SIG-M5 treated with dmso at 0.1 percent for 504 hours (cell line): Measurements from ENCODE around the gene ELAVL2.

Experiments
- DNase-seq: peaks from one replicate; lab custom pipeline; 2025; ENCODE audit not compliant: unreplicated experiment; lab: John Stamatoyannopoulos, UW

The ELAVL2 gene

GRCh38 chr9:23663946-23664345, 162.1 kb downstream of the ELAVL2 start:
- DNase-seq: no peak

- no peak for DNase-seq
Observed at GRCh38 chr9:23663536-23663935, 162.5 kb downstream of the ELAVL2 start.

DNA sequence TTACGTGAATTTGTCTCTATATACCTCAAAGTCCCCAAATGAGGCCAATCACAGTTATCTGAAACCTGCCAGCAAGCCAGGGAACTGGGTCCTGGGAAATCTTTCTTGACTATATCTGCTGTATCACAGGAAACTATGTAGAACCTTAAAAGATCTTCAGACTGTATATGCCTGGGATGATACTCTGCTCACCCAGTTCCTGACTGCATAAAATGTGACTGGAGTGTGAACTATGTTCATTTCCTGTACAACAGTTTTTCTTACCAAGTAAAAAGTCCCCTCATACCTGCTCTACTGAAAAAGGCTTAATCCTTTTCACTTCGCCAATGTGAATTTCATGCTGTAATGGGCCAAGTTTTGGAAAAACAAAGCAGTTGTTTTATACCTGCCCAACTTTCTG, 162.9 kb downstream of the ELAVL2 start:
- no peak for DNase-seq

DNA sequence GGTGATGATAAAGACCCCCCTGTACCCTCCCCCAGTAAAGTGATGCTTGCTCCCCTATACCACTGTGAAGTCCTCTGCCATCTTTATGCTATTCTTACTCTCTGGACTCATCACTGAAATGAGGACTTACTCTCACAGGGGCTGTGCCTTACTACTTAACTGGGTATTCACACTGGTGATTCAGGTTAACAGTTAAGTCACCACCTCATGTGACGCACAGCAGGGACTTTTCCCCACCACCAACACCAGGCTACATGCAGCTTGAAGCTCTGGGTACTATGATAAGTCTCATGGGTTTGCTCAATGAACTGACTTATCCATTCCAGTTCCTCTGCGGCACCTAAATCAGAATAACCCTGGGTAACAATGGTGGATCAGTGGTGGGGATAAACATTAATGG, 163.7 kb downstream of the ELAVL2 start:
- DNase-seq: no peak

GRCh38 chr9:23659346-23660006, 166.6 kb downstream of the ELAVL2 start:
- DNase-seq: no peak

DNA sequence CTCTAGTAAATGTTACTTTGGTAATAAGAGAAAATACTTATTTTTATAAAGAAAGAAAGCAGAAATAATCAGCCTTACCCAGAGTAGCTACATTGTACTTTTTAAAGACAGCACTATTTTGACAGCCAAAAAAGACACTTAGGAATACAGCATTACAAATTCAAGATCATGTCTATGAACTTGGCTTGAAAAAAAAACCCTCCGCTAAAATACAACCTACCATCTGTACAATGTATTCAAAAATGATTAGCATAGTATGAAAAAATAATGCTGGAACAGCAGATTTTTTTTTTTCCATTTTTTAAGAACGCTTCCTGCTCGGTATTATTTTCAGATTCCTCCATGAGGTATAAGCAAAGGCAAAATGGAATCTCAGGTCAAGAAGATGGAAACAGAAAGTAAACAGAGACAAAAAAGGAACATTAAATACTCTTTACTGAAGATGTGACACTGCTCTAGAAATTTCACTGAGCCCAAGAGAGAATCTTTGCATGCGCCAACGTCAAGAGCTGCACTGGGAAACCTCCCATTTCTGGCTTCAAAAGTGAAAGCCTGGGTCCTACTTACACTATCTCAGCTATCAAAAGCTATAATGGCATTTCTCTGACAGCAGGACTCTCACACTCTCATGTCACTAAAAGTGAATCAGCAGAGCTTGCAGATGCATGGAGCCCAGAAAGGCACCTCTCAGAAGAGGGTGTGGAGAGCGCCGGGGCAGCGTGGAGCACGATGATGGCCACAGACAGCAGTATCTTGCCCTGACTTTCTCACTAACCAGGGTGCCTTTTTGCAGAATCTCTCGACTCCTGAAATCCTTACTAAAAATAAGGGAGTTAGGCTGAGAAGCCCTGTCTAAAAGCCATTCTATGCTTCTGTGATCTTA, 167.4 kb downstream of the ELAVL2 start:
- no peak for DNase-seq

DNA sequence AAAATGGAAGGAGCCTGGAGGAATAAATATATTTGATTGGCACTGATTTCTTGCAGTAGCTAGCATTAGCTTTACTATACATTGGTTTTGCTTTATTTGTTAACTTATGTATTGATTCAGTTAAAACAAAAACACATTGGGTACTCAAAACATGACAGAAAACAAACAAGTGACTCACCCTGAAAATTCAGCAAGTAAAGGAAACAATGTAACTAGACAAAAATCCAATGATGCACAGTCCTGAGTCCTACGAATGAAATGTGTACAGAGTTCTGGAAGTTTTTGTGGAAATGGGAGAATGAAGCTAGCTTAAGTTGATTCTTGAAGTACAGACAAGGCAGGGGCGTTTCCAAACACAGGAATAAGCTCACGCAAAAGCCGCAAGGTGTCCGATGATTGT, 175.0 kb downstream of the ELAVL2 start:
- no peak for DNase-seq

- DNase-seq: no peak
Observed at GRCh38 chr9:23648651-23649050, 177.4 kb downstream of the ELAVL2 start.

GRCh38 chr9:23644896-23645295, 181.1 kb downstream of the ELAVL2 start:
- no peak for DNase-seq

DNA sequence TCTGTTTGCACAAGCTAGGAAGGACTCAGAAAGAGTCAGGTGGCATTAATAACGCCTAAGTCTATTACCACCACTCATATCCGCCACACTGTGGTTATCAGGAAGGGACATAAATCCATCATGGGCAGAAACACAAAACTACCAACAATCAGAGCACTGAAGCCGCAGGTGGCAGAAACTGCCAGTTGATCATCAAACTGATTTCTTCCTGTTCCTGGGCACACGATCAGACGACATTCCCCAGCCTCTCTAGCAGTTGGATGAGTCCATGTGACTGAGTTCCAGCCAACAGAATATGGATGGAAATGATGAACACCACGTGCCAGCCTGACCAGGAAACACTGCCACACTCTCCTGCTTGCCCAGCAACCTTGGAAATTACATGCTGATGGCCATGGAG, 181.7 kb downstream of the ELAVL2 start:
- DNase-seq: no peak

- DNase-seq: no peak
Observed at GRCh38 chr9:23643656-23644258, 182.3 kb downstream of the ELAVL2 start.
